Stimulated activated memory B cell treated with anti-CD40 and anti-IgM and Interleukin-4, amounts not matched to agents 10 μg/mL and 1 μg/mL and 100 μg/mL, for 72 hours (primary cell): ENCODE measurements around the gene SLC23A2.

Source experiments
- ATAC-seq: fragments of 150-1000 bp; cut with Tn5 transposase; 2 replicates; pipeline ENCODE4 v1.10.0; 2021
- H3K27ac Mint-ChIP-seq: one replicate; pipeline ENCODE4 v1.8.0; 2022; ENCODE audit warnings: mild to moderate bottlenecking, mixed read lengths
- H3K27me3 Mint-ChIP-seq: one replicate; pipeline ENCODE4 v1.8.0; 2022; ENCODE audit warnings: mixed read lengths
- H3K36me3 Mint-ChIP-seq: one replicate; pipeline ENCODE4 v1.8.0; 2022; ENCODE audit warnings: mixed read lengths
- H3K4me1 Mint-ChIP-seq: one replicate; pipeline ENCODE4 v1.8.0; 2022; ENCODE audit warnings: mixed read lengths
- H3K4me3 Mint-ChIP-seq: one replicate; pipeline ENCODE4 v1.8.0; 2022; ENCODE audit warnings: mild to moderate bottlenecking, moderate library complexity, mixed read lengths
- H3K9me3 Mint-ChIP-seq: one replicate; pipeline ENCODE4 v1.8.0; 2022; ENCODE audit warnings: mixed read lengths

The SLC23A2 gene

DNA sequence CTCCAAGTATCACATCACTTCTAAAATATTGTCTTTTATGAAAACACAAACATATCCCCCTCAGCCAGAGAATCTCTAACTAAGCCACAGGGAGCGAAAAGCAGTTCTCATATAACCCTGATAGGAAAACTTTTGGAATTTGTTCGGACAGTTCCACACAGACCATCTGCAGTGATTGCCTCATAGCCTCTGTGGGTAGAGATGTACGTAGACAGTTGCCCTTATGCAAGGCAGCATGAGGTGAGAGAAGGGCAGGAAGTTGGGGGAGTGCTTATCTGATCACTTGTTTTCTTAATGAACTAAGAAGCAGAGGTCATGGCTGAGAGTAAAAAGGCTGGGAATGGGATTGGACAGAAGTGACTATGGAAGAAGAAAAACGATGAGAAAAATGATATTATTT, 39.6 kb downstream of the SLC23A2 start:
- ATAC-seq: peak; percentile 66
- Mint-ChIP-seq H3K27me3 (no peaks in the 10 kb centered on the region), H3K4me1 (peaks cover 57% of the 10 kb centered on the region), H3K36me3 (peaks cover 49% of the 10 kb centered on the region), H3K9me3 (no peaks in the 10 kb centered on the region), H3K27ac (peak overlapping the region; percentile 83), H3K4me3 (peak overlapping the region; percentile 22)

DNA sequence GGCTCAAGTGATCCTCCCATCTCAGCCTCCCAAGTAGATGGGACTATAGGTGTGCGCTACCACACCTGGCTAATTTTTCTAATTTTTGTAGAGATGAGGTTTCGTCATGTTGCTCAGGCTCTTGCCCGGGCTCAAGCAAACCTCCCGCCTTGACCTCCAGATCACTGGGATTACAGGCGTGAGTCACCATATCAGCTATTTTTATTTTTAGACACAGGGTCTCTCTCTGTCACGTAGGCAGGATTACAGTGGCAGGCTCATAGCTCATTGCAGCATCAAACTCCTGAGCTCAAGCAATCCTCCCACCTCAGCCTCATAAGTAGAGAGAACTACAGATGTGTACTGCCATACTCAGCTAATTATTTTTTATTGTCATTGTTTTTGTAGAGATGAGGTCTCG, 41.7 kb downstream of the SLC23A2 start:
- no peaks in the 10 kb centered on the region for H3K9me3 Mint-ChIP-seq
- peaks cover 44% of the 10 kb centered on the region for H3K4me1 Mint-ChIP-seq
- no peak overlapping the region for H3K4me3 Mint-ChIP-seq
- peak overlapping the region; percentile 70 for H3K27ac Mint-ChIP-seq
- H3K27me3 Mint-ChIP-seq: no peaks in the 10 kb centered on the region
- no peak for ATAC-seq
- H3K36me3 Mint-ChIP-seq: peaks cover 30% of the 10 kb centered on the region

DNA sequence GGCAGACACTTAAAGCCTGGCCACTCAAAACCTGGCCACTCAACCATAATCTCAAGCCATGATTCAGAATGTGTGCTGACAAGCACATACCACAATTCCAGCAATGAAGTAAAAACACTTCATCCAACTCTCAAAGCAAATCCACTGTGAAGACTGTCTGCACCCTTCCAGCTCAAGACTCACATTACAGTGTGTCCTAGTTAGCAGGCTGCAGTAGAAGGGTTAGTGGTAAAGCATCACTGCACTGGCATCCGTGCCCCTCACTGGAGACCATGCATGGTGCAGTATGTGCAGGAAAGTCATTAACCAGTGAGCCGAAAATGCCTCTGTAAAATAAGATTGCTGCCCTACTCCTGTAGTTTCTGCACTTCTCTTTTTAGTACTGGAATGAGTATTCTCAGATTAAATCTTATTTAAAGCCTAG, 43.4 kb downstream of the SLC23A2 start:
- H3K4me3 Mint-ChIP-seq: peak overlapping the region; percentile 28
- H3K27ac Mint-ChIP-seq: peak overlapping the region; percentile 70
- H3K36me3 Mint-ChIP-seq: peaks cover 25% of the 10 kb centered on the region
- H3K27me3 Mint-ChIP-seq: no peaks in the 10 kb centered on the region
- H3K9me3 Mint-ChIP-seq: no peaks in the 10 kb centered on the region
- ATAC-seq: peak; percentile 92
- peaks cover 37% of the 10 kb centered on the region for H3K4me1 Mint-ChIP-seq

DNA sequence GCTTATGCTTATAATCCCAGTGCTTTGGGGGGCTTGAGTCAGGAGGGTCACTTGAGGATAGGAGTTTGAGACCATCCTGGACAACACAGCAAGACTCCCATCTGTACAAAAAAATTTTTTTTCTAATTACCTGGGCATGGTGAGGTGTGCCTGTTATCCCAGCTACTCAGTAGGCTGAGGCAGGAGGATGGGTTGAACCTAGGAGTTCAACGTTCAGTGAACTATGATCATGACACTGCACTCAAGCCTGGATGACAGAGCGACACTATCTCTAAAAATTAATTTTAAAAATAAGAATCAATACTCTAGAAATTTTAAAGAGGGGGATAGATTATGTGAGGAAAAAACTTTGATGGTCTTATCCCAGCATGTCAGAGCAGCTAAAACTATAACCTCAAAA, 44.1 kb downstream of the SLC23A2 start:
- peaks cover 29% of the 10 kb centered on the region for H3K4me1 Mint-ChIP-seq
- no peak overlapping the region for H3K4me3 Mint-ChIP-seq
- no peaks in the 10 kb centered on the region for H3K27me3 Mint-ChIP-seq
- H3K27ac Mint-ChIP-seq: no peak overlapping the region
- peaks cover 3% of the 10 kb centered on the region for H3K9me3 Mint-ChIP-seq
- H3K36me3 Mint-ChIP-seq: peaks cover 25% of the 10 kb centered on the region
- ATAC-seq: no peak

DNA sequence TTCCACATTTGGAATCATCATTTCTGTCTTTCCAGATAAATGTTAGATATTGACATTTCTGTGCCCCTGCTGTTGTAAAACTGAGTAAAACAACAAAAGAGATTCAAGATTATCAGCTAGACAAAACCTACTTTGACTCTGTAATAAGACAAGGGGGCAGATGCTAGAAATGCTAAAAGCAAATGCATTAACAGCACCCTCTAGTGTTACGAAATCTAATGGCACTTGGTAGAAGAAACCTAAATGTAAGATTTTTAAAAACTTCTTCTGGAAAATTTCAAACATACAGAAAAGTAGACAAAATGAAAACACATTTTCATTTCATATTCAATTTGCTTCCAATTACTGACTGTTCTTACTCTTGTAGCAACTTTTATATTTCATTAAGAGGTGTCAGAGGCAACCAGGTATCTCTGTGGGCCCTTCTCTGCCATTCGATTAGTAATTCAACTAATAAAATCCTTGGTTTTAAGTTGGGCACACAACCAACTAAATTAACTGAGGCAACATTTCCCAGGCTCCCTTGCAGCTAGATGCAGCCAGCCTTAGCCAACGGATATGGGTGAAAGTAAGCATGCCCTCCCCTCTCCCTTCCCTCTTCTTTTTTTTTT, 45.0 kb downstream of the SLC23A2 start:
- H3K36me3 Mint-ChIP-seq: peaks cover 20% of the 10 kb centered on the region
- H3K9me3 Mint-ChIP-seq: peaks cover 3% of the 10 kb centered on the region
- no peaks in the 10 kb centered on the region for H3K27me3 Mint-ChIP-seq
- peaks cover 22% of the 10 kb centered on the region for H3K4me1 Mint-ChIP-seq
- H3K4me3 Mint-ChIP-seq: no peak overlapping the region
- H3K27ac Mint-ChIP-seq: no peak overlapping the region
- peak; percentile 55 for ATAC-seq

DNA sequence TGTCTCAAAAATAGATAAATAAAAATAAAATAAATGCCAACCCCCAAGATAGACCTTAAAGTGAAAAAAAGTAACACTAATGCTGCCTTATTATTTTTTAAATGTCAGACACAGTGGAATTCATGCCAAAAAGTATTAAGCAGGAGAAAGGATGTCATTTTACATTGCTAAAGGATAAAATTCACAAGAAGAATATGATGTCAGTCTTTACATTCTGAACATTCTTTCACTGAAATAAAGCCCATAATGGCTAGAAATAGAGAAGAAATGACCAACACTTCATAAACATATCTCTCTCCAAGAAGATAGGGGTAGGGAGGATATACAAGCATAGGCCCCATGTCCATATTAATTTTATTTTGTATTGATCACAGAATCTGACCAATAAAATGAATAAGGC, 47.4 kb downstream of the SLC23A2 start:
- Mint-ChIP-seq H3K36me3 (peaks cover 26% of the 10 kb centered on the region), H3K27ac (no peak overlapping the region), H3K27me3 (no peaks in the 10 kb centered on the region), H3K9me3 (peaks cover 3% of the 10 kb centered on the region), H3K4me3 (no peak overlapping the region), H3K4me1 (peaks cover 39% of the 10 kb centered on the region)
- ATAC-seq: no peak

DNA sequence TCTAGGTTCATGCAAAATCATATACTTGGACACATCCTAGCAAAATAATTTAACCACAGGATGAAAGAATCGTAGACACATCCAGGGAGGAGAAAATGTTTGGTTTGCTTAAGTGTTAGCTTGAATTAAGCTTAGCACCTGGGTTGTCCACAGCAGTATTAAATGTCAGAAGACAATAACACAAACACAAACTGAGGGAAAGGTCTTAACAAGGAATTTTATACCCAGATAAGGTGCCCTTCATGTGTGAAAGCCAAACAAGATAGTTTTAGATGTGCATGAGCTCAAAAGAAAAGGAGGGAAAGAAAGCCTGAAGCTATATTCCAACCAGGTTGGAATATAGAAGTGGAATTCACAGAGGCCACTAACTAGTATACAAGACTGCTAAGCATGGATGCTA, 49.1 kb downstream of the SLC23A2 start:
- H3K9me3 Mint-ChIP-seq: peaks cover 3% of the 10 kb centered on the region
- no peak for ATAC-seq
- no peak overlapping the region for H3K4me3 Mint-ChIP-seq
- peaks cover 46% of the 10 kb centered on the region for H3K4me1 Mint-ChIP-seq
- H3K27ac Mint-ChIP-seq: no peak overlapping the region
- no peaks in the 10 kb centered on the region for H3K27me3 Mint-ChIP-seq
- peaks cover 35% of the 10 kb centered on the region for H3K36me3 Mint-ChIP-seq

DNA sequence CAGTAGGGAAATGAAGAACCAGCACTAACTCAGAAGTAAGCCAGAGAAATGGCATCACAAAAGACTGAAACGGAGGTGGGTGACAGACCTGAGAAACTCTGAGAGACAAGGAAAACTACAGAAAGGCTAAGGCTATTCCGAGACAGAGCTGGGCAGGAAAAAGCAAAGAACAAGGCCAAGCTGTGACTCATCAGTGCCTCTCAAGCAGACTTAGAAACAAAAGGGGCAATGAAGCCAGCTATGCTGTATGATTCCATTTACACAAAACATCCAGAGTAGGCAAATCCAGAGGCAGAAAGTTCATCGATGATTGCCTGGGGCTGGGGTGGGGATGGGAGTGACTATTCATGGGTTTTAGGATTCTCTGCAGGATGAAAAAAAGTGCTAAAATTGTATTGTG, 50.0 kb downstream of the SLC23A2 start:
- Mint-ChIP-seq H3K4me1 (peaks cover 56% of the 10 kb centered on the region), H3K27me3 (no peaks in the 10 kb centered on the region), H3K27ac (peak overlapping the region; percentile 78), H3K4me3 (no peak overlapping the region), H3K9me3 (peaks cover 3% of the 10 kb centered on the region), H3K36me3 (peaks cover 44% of the 10 kb centered on the region)
- no peak for ATAC-seq

DNA sequence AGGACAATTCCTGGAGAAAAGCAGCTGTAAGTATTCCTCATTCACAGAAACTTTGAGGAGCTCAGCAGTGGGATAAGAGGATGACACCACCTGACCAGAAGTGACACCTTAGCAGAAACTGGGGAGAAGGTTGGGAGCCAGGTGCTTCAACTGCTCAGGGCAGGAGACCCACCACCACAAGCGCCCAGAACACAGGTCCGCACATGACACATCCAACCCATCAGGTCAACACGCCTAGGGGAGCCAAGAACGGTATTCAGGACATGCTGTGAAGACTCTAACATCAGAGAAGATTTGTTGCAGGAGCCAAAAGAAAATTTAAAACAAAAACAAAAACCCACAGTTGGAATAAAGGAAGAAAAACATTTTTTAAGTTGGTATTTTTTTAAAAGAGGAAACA, 50.5 kb downstream of the SLC23A2 start:
- Mint-ChIP-seq H3K4me1 (peaks cover 60% of the 10 kb centered on the region), H3K27me3 (no peaks in the 10 kb centered on the region), H3K27ac (peak overlapping the region; percentile 78), H3K4me3 (no peak overlapping the region), H3K36me3 (peaks cover 48% of the 10 kb centered on the region), H3K9me3 (peaks cover 3% of the 10 kb centered on the region)
- ATAC-seq: no peak

DNA sequence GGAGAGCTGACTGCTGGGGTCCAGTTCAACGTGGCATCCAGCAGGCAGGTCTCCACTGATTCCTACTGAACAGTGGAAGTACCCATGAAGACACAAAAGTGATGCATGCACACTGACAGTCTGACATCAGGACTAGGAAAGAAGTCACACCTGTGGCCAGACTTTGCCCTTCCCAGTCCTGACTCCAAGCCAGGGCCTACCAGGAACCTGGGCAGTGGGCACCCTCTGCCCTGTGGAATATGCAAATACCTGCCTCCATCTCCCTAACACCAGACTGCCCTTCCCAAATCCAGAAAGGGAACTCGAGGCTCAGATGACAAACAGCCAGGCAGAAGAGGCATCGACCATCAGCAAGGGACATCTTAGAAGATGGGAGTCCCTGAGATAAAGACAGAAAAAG, 50.9 kb downstream of the SLC23A2 start:
- Mint-ChIP-seq H3K4me1 (peaks cover 63% of the 10 kb centered on the region), H3K27me3 (no peaks in the 10 kb centered on the region), H3K27ac (peak overlapping the region; percentile 78), H3K36me3 (peaks cover 50% of the 10 kb centered on the region), H3K9me3 (peaks cover 3% of the 10 kb centered on the region), H3K4me3 (peak overlapping the region; percentile 73)
- no peak for ATAC-seq

DNA sequence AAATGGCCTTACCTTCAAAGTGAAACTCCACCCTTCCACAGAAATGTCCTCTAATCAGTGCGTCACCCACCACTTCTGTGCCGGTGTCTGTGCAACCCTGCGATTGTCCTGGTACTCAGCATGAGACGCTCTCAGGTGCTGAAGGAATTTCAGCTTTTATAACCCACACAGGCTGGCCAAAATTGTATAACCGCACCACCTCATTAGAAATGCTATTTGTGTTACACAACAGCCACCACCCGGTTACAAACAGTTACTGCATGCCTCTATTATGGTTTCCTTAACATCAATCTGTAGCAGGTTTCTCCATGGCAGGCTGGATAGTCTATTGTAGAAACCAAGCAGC, 51.5 kb downstream of the SLC23A2 start:
- ATAC-seq: peak; percentile 89
- Mint-ChIP-seq H3K27me3 (no peaks in the 10 kb centered on the region), H3K4me1 (peaks cover 67% of the 10 kb centered on the region), H3K9me3 (peaks cover 3% of the 10 kb centered on the region), H3K36me3 (peaks cover 56% of the 10 kb centered on the region), H3K27ac (peak overlapping the region; percentile 78), H3K4me3 (peak overlapping the region; percentile 73)

DNA sequence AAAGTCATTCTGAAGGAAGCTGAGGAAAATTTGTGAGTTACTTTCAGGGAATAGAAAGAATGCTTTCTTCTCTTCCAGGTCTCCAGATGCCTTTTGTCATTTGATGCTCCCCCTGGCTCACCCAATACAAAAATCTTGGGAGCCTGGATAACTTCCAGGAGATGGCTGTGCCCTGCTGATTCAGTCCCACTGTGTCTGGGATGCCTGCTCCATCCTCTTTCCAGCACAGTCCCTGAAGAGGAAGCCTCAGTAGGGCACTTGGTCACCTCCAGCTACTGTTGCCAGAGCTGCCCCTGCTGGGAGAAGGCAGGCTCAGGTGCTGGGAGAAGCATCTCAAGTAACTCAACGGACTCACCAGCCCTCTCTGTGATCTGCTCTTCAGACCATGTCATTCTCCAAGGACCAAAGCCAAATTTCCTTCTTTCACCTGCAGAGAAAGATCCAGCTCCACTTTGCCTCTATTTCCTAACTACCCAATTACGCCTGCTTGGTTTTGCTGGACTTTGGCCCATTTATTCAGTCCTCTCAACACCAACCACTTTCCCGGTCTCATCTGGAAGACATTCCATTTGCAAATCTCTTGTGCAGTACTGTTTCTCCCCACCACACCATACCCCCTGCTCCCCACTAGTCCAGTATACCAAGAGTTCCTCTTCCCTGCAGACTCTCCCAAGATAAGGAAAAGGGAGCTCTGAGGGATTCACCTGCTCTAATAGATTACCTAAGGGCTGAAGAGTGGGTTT, 53.3 kb downstream of the SLC23A2 start:
- Mint-ChIP-seq H3K36me3 (peaks cover 67% of the 10 kb centered on the region), H3K27me3 (no peaks in the 10 kb centered on the region), H3K9me3 (peaks cover 3% of the 10 kb centered on the region), H3K27ac (peak overlapping the region; percentile 58), H3K4me1 (peaks cover 76% of the 10 kb centered on the region), H3K4me3 (peak overlapping the region; percentile 40)
- no peak for ATAC-seq

DNA sequence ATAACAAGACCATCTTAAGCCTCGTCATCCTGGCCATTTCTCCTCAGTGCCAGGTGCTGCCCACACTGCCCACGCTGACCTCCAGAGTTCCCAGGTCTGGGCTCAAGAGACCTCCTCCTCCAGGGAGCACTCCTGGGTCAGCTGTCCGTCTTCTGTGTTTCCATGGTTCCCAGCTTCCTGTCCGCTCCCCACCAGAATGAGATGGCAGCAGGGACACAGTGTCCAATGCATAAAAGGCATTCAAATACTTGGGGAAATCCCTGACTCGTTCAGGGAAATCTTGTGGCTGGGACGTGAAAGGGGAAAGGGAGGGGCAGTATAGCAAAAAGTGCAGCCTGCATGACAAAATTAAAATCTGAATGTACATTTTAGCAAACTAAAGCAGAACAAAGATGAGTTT, 54.3 kb downstream of the SLC23A2 start:
- Mint-ChIP-seq H3K4me1 (peaks cover 86% of the 10 kb centered on the region), H3K27me3 (no peaks in the 10 kb centered on the region), H3K9me3 (no peaks in the 10 kb centered on the region), H3K4me3 (peak overlapping the region; percentile 73), H3K36me3 (peaks cover 66% of the 10 kb centered on the region), H3K27ac (peak overlapping the region; percentile 79)
- peak; percentile 76 for ATAC-seq

DNA sequence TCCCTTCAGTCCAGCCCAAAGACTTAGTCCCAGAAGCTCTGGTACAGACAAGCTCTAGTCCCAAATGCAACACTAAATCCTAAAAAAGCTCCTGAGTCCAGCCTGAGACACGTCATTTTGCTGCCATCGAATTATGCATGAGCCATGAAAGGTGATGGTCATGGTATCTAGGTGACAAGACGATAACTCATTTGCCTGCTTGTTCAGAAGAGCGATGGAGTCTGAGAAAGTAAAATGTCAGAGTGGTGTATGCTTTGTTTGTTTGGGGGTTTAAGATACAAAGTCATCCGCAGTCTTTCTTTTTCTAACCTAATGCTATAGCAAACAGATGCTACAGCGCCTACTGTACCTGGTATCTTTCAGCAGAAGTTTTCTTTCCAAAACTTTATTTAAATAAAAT, 54.7 kb downstream of the SLC23A2 start:
- Mint-ChIP-seq H3K9me3 (no peaks in the 10 kb centered on the region), H3K27ac (peak overlapping the region; percentile 79), H3K36me3 (peaks cover 66% of the 10 kb centered on the region), H3K4me1 (peaks cover 90% of the 10 kb centered on the region), H3K27me3 (no peaks in the 10 kb centered on the region), H3K4me3 (peak overlapping the region; percentile 10)
- ATAC-seq: peak; percentile 34

DNA sequence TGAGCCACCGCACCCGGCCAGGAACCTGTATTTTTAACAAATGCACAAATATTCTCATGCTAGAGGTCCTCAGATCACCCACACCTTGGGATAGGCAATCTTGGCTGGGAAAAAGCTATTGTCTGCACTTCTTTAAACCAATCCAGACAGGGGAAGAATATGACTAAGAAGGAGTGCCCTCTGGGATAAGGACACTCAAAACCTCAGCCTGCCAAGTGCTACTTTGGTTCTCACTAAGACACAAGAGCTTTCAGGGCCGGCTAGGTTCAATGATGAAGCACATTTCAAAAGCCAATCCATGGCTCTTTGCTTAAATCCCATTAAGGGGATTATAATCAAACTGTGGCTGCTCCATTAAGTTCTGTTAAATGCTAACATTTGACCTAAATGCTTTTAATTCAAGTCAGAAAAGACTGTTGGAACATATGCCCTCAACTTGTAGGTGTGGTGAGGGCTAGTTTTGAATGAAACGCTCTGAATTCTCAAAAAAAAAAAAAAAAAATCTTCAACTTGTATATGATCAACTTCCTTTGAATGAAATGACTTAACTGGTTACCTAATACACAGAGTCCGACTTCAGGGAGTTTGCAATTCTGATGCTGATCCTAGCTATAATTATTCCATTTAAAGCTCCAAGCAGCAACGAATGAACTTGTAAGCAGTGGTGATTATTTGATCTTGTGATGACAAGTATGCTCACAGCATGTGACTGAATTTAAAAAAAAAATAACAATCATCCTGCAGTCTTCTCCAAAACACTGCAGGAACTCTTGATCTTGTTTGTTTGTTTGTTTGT, 56.6 kb downstream of the SLC23A2 start:
- no peaks in the 10 kb centered on the region for H3K27me3 Mint-ChIP-seq
- peaks cover 91% of the 10 kb centered on the region for H3K4me1 Mint-ChIP-seq

More for the DNA sequence above, 56.6 kb downstream of the SLC23A2 start:
- no peak overlapping the region for H3K4me3 Mint-ChIP-seq
- no peak overlapping the region for H3K27ac Mint-ChIP-seq
- no peaks in the 10 kb centered on the region for H3K9me3 Mint-ChIP-seq
- peaks cover 63% of the 10 kb centered on the region for H3K36me3 Mint-ChIP-seq
- ATAC-seq: no peak
